Suprapubic skin (tissue), 4 donors: ENCODE measurements around the gene ST7L. TPM values are rescaled to one million over a fixed set of nuclear protein-coding genes. Genes with fewer than 3 reads are reported as not detected.

Experiments
- DNase-seq, 2 donors: peaks; one replicate each; pipeline ENCODE4 v3.0.0-alpha.2; 2019; ENCODE audit warnings: low spot score in 2 of 2
- H3K27ac ChIP-seq: fragments of 200-600 bp; sonication (generic); one replicate; pipeline ENCODE4 v1.5.1; 2019
- H3K27me3 ChIP-seq: fragments of 200-600 bp; sonication (generic); one replicate; pipeline ENCODE4 v1.5.1; 2019
- H3K36me3 ChIP-seq: fragments of 200-600 bp; sonication (generic); one replicate; pipeline ENCODE4 v1.5.1; 2019
- H3K4me1 ChIP-seq: fragments of 200-600 bp; sonication (generic); one replicate; pipeline ENCODE4 v1.5.1; 2019
- H3K4me3 ChIP-seq: fragments of 200-600 bp; sonication (generic); one replicate; pipeline ENCODE4 v1.5.1; 2019; ENCODE audit warnings: mild to moderate bottlenecking
- H3K9me3 ChIP-seq: fragments of 200-600 bp; sonication (generic); one replicate; pipeline ENCODE4 v1.5.1; 2019
- CTCF ChIP-seq, 2 donors: fragments of 200-600 bp in 1 of 2; fragments of 450-650 bp in 1 of 2; sonication (generic) in 1 of 2; IDR thresholded peaks; one replicate each; pipeline ENCODE4 v1.5.1; 2016 to 2019; ENCODE audit warnings: antibody characterized with exemption in 2 of 2, mild to moderate bottlenecking in 1 of 2, moderate library complexity in 1 of 2
- EP300 ChIP-seq: sonication (generic); formaldehyde crosslinking; IDR thresholded peaks from one replicate; pipeline ENCODE4 v1.6.1; 2017; ENCODE audit warnings: antibody characterized with exemption
- POLR2A ChIP-seq, 2 donors: fragments of 450-650 bp; IDR thresholded peaks; one replicate each; pipeline ENCODE4 v1.6.1; 2017; ENCODE audit warnings: antibody characterized with exemption in 2 of 2, mild to moderate bottlenecking in 2 of 2, moderate library complexity in 2 of 2
- POLR2AphosphoS5 ChIP-seq, 3 donors: sonication (generic); formaldehyde crosslinking; IDR thresholded peaks; one replicate each; pipeline ENCODE4 v1.6.1; 2017; ENCODE audit warnings: antibody characterized with exemption in 3 of 3
- whole genome bisulfite sequencing: methylation state at CpG from one replicate; pipeline ENCODE4 v1.1.5; 2018; 5-methylcytosine and 5-hydroxymethylcytosine counted together
- total RNA-seq, 4 donors: library from RNA; depleted of rRNA; stranded (reverse); fragments of >200 nt; gene quantifications; one replicate each; pipeline ENCODE4 v1.1.0, GENCODE V29; 2016

The ST7L gene
- total RNA-seq, 4 donors from 2014 or later = 16.2 to 40.7 (median 29.4) TPM

- 94% methylated on average over 9 of the region's 9 CpGs for WGBS
- H3K27ac ChIP-seq = no peak overlapping the region
These were observed 76.6 kb downstream of the ST7L start for GRCh38 chr1:112542206-112542973.

GRCh38 chr1:112541299-112541698, 77.6 kb downstream of the ST7L start:
- H3K27ac ChIP-seq = no peak overlapping the region
- no peaks in the 10 kb centered on the region for H3K9me3 ChIP-seq
- no peak overlapping the region for H3K4me3 ChIP-seq
- TF ChIP-seq POLR2A (IDR thresholded peaks at IDR 0.05) (no peak), EP300 (no peak), POLR2AphosphoS5 (IDR thresholded peaks at IDR 0.05) (no peak), CTCF (IDR thresholded peaks at IDR 0.05) (no peak)
- no peak for DNase-seq
- no peaks in the 10 kb centered on the region for H3K4me1 ChIP-seq
- no peaks in the 10 kb centered on the region for H3K27me3 ChIP-seq
- peaks cover 22% of the 10 kb centered on the region for H3K36me3 ChIP-seq
- whole genome bisulfite sequencing = 100% methylated on average over 1 of the region's 1 CpG

More at GRCh38 chr1:112542206-112542973, 76.6 kb downstream of the ST7L start:
- DNase-seq = no peak
- peaks cover 17% of the 10 kb centered on the region for H3K36me3 ChIP-seq
- no peak overlapping the region for H3K4me3 ChIP-seq
- H3K27me3 ChIP-seq = no peaks in the 10 kb centered on the region
- no peaks in the 10 kb centered on the region for H3K4me1 ChIP-seq
- no peaks in the 10 kb centered on the region for H3K9me3 ChIP-seq
- TF ChIP-seq CTCF (IDR thresholded peaks at IDR 0.05) (no peak), POLR2A (IDR thresholded peaks at IDR 0.05) (no peak), EP300 (no peak), POLR2AphosphoS5 (IDR thresholded peaks at IDR 0.05) (no peak)

- Histone ChIP-seq H3K27me3 (no peaks in the 10 kb centered on the region), H3K4me1 (no peaks in the 10 kb centered on the region), H3K36me3 (peaks cover 17% of the 10 kb centered on the region), H3K4me3 (no peak overlapping the region), H3K27ac (no peak overlapping the region), H3K9me3 (no peaks in the 10 kb centered on the region)
- 52% methylated on average over 1 of the region's 1 CpG for WGBS
- no peak for DNase-seq
- no peak for TF ChIP-seq EP300
- TF ChIP-seq POLR2A (IDR thresholded peaks at IDR 0.05) = no peak
- TF ChIP-seq CTCF (IDR thresholded peaks at IDR 0.05) = no peak
- TF ChIP-seq POLR2AphosphoS5 (IDR thresholded peaks at IDR 0.05) = no peak
These were observed 78.6 kb downstream of the ST7L start for GRCh38 chr1:112540226-112540794.

- Histone ChIP-seq H3K36me3 (peaks cover 17% of the 10 kb centered on the region), H3K9me3 (no peaks in the 10 kb centered on the region), H3K27me3 (no peaks in the 10 kb centered on the region), H3K4me1 (no peaks in the 10 kb centered on the region), H3K27ac (no peak overlapping the region), H3K4me3 (no peak overlapping the region)
- no peak for TF ChIP-seq POLR2A (IDR thresholded peaks at IDR 0.05)
- no peak for TF ChIP-seq POLR2AphosphoS5 (IDR thresholded peaks at IDR 0.05)
- TF ChIP-seq EP300 = no peak
- TF ChIP-seq CTCF (IDR thresholded peaks at IDR 0.05) = no peak
- 95% methylated on average over 3 of the region's 3 CpGs for WGBS
- DNase-seq = no peak
These were observed 80.1 kb downstream of the ST7L start for GRCh38 chr1:112538883-112539282.

- no peak for TF ChIP-seq POLR2A (IDR thresholded peaks at IDR 0.05)
- no peak for TF ChIP-seq CTCF (IDR thresholded peaks at IDR 0.05)
- no peak for TF ChIP-seq EP300
- TF ChIP-seq POLR2AphosphoS5 (IDR thresholded peaks at IDR 0.05) = no peak
- H3K9me3 ChIP-seq = no peaks in the 10 kb centered on the region
- H3K36me3 ChIP-seq = peaks cover 17% of the 10 kb centered on the region
- peaks cover 3% of the 10 kb centered on the region for H3K4me1 ChIP-seq
- DNase-seq = no peak
- no peak overlapping the region for H3K27ac ChIP-seq
- no peaks in the 10 kb centered on the region for H3K27me3 ChIP-seq
- H3K4me3 ChIP-seq = no peak overlapping the region
These were observed 81.5 kb downstream of the ST7L start for GRCh38 chr1:112537456-112537855.
